CD4-positive, alpha-beta T cell treated with Interleukin-6 at 100 ng/mL for 8 hours (primary cell): ENCODE results near the gene C5orf22.
"Not testable (repeated sequence)": the region's sequence is repeated elsewhere in the genome, so short reads cannot be mapped to it uniquely, and the experiment has no call there.

ENCODE experiments used
- DNase-seq: peaks from one replicate; pipeline ENCODE4 v3.0.0-alpha.2; 2020; ENCODE audit warnings: mixed read lengths, low spot score

C5orf22 gene

DNA sequence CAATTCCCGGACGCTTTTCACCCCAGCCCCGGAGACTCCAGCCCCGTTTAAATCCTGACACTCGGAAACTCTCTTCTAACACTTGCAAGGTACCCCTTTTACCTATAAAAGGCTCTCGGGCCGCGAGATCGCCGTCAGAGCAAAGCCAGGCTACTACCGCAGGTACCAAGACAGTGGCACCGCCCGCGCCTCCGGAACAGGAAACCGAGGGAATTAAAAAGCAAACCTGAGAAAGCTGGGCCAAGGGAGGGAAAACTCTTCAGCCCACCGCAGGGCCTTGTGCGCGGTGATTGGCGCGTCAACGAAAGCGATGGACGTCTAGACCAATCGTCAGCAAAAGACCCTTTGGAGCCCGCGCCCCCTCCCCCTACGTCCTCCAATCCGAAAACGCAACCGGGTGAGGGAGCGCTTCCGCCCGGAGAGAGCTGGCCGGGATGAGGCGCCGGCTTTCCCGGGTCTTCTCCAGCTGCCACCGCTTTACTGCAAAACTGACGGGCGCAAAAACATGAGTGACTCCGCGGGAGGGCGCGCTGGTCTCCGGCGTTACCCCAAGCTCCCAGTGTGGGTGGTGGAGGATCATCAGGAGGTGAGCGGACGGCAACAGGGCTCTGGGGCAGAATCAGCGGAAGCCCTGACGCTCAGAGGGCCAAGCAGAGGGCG lies at the start of gene C5orf22, which contains the start of gene DROSHA:
Gene C5orf22 (plus strand): TSS at position 414 of the 660 bp plus-strand sequence. CDS start 92 bp downstream, at position 506.
Gene DROSHA (minus strand): TSS at position 206 of the 660 bp plus-strand sequence. CDS start 3,034 bp downstream, outside the sequence.
- DNase-seq: peak; percentile 89

DNA sequence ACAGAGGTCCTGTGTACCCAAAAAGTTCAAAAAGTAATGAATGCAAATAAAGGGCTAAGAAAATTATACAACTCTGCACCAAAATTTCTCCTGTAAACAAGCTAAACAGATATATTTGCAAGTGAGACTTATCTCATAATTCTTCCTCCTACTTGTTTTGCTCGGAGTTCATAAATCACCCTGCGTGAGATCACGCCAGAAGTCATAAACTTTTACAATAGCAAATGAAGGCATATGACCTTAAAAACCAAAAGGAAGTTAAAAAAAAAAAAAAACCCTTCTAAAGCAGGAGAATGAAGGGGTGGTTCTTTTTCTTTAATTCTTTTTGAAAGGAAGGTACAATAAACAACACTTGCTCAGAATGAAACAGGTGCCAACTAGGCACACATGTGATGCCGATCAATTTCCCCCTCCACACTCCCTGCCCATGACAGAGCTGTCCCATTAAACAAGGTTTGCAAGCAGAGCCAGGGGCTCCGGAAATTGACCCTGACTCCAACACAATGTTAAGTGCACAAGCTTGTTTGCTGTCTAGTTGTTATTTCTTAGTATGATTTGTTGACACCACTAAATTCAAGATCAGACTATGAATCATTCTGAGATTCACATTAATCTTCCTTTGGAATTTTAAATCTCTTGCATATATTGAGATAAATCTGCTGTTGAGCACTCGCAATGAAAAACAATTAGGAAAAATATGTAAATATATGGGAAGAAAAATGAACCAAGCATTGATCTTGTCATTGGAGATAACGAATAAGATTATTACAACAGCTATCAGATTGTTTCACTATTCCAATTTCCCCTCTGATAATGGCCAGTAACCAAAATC lies 46.5 kb upstream of the C5orf22 start:
- no peak for DNase-seq

DNA sequence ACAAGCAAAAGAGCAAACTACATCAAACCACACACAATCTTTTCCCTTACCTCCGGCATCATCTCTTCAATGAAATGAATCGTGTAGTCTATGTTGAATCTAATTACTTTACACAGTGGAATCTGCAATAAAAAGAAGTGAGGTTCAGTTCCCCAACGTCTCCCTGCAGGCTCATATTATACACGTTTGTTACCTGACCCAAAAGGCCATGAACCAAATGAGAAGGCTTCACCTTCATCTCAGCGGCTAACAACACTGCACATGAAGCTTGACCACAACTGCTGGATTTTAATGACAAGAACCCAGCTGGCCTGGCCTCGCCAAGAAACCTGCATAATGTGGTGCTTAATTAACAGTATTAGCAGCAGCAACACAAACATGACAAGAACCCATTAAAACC lies 45.7 kb upstream of the C5orf22 start:
- DNase-seq: no peak

DNA sequence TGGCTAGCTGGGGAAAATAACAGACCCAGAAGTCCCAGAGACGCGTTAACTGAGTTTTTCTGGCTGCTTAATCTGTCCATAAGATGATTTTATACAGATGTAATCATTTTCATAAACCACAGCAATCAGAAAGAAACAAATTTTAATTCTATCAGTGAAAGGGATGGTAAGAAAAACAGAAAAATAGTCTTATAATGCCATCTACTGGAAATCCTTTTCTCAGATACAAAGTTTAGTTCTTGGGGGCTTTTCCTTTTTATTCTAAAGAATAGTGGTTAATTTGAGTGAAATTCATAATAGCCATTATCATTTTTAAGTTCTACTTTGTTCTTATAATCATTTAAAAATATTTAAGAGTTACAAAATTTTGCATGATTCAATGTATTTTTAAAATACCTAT lies 44.6 kb upstream of the C5orf22 start:
- no peak for DNase-seq

DNA sequence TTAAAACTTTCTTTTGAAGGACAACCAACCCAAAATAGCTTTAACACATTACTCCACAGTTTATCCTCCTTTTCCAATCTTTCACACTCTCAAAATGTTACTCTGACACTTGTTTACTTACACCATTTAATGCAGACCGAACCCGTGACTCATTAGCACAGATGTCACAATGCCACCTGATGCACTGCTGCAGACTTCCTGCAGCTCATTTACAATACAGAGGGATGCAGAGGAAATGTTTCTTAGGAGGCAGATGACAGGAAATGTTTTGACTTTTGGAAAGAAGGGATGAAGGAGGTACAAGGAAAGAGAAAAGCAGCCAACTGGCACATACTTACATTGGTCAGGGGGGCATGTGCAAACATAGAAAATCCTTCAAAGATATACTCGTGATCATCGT lies 39.2 kb upstream of the C5orf22 start:
- DNase-seq: no peak

DNA sequence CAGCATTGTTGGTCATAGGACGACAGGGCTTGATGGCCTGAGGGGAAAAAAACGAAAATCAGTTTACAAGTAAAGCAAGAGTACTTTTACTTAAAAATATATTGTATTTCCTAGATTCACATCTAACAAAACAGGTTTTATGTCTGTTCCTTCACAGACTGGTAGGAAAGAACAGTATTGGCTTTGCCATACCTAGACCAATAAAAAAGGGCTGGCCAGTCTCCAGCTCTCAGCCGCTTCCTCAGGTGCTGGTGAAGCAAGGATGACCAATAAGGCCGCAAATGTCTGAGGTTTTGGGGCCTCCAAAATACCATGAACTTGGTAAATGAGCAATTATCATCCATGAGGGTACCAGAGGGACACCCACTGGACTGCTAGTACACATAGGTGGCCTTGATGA lies 36.8 kb upstream of the C5orf22 start:
- DNase-seq: no peak

DNA sequence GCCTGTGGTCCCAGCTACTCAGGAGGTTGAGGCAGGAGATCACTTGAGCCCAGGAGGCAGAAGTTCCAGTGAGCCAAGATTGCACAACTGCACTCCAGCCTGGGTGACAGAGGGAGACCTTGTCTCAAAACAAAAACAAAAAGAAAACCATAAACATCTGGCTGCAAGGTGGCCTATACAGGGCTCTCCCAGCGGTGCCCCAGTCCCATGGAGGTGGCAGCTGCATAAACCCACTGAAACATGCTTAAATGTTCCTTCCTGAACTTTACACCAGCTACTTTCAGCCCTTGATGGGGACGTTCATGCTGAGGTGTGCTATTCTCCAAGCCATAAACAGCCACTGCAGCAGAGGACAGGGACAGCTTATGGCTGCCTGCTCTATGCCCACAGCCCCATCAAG lies 35.8 kb upstream of the C5orf22 start:
- DNase-seq: no peak

DNA sequence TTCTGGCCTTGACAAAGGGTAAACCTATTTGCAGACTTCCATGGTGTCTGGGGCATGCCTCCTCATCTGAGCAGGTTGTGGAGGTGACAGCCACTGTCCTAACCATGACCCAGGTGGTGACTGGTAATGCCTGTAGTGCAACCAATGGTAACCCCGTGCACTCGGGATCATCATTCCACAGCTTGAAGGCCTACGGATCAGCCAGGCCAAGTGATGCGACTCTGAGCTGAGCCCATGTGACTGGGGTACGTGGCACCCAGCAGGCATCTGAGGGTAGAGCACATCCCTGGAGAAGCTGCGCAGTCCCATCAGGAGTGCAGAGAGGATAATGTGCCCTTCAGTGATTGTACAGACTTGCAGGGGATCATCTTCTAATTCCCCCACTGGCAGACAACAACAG lies 35.2 kb upstream of the C5orf22 start:
- DNase-seq: no peak

DNA sequence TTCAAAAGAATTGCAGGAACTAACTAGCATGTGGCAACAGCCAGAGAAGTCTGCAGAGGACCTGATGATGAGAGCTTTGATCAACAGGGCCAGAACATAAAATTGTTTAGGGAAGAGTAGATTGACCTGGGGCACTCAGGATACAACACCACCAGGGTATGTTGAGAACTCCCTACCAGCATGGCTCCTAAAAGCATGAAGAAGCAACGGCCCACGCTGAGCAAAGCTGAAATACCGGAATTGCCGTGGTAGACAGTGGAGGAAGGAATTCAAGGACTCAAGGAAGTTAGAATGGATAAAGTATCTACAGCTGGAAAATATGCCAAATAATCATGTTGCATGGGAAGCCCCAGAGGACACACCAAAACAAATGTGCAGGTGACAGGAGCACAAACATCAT lies 31.8 kb upstream of the C5orf22 start:
- no peak for DNase-seq

DNA sequence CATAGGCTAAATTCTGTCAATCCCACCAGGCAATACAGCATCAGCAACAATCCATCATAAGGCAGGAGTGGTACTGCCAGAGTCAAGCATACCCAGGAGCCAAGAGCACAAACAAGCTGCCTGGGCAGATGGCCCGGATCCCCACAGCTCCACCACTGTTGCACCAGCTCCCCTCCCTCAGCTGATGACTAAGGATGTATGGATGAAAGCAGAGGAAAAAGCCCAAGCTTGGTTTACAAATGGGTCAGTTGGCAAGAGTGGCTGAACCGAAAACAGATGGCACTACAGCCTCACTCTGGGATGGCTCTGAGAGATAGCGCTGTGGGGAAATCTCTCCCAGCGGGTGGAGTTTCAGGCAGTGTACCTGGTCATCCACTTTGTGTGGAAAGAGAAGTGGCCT lies 29.6 kb upstream of the C5orf22 start:
- DNase-seq: no peak

DNA sequence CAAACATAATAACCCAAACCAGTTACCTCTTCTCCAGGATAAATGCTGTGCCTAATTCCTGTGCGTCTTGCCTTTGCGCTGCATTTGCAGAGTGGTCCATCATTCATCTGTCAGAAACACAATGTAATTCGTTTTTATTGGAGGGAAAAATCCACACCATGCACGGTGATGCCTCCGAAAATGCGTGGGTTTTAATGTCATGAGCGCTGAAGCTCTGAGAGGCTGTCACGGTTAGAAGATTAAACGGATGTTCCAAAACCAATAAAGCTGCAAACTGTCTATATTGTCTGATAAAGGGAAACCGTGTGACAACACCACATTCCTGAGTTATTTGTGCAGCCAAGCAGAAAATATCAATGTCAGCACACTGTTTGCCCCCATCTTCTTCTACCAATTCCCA lies 27.6 kb upstream of the C5orf22 start:
- DNase-seq: no peak

DNA sequence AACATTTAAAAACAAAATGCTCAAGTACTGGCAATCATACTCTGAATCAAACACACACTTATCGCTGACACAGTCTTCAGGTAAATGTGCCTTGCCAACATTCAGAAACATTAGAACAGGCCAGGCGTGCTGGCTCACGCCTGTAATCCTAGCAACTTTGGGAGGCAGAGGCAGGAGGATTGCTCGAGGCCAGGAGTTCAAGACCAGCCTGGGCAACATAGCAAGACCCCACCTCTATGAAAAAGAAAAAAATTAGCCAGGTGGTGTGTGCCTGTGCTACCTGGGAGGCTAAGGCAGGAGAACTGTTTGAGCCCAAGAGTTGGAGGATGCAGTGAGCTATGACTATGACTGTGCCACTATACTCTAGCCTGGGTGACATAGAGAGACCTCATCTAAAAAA lies 20.8 kb upstream of the C5orf22 start:
- no peak for DNase-seq

DNA sequence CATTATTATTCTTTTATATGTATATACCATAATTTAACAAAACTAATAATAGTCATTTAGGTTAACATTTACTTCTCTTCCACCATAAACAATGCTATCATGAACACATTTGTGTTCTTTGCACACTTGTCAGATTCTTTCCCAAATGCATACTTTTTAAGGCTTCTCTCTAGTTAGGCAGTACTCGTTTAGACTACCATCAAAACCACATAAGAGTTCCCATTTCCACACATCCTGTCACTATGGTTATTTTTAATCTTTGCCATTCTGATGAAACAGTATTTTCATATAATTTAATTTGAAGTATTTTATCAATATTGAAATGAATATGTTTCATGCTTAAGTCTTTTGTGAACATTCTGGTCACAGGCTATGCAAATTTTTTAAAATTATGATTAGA lies 15.3 kb upstream of the C5orf22 start:
- no peak for DNase-seq

DNA sequence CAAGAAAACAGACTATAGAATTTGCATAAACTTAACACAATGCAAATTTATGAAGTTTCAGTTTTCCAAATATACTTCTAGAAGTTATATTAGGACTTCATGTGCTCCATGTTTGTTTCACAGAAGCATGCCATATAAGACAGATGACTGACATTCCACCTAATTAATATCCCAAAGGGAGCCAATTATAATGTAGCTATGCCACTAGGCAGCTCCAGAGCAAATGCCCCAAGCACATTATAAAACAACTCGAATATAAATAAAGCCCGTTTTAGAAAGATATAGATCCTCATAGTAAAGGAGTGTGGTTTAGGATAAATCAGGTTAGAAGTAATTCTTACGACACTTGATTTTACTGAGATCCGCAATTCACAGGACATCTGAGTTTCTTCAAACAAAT lies 9.1 kb upstream of the C5orf22 start:
- DNase-seq: no peak

DNA sequence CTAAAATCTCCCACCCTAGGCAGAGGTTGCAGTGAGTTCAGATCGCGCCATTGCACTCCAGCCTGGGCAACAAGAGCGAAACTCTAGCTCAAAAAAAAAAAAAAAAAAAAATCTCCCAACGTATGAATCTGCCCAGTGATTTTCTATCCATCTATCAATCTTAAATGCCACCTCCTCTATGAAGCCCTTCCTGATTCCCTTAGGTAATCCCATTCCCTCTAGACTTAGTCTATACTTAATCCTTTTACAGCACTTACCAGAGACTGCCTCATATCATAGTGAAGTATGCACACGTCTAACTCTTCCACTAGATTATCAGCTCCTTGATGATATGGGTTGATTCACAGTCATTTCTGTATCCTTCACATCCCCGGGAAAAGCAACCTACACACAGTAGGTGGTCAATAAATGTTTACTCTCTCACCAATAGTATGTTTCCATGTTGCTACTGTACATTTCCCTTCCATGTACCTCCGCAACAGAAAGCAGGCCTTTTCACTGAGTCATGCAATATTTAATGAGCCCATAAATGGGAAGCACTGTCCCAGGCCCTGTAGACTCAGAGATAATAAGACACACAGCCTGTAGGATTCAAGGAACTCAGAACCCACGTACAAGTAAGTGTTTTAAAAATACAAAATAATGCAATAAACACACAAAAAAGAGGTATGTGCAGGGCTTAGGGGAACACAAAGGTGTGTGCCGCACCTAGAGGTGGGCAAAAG lies 1.4 kb upstream of the C5orf22 start:
- no peak for DNase-seq

DNA sequence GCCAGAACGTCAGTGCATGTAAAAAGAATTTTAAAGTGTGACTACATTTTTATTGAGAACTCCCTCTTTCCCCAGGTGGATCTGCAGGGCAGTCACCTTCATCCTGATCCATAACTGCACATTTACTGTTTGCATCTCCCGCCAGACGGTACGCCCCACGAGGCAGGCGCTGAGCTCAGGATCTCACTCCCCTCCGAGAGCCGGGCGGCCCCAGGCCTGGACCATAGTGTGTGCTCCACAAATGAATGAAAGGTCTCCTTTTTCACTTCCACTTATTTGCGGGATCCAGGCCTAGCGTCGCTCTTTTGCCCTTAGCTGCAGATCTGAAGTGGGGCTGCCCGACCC lies 586 bp upstream of the C5orf22 start:
- DNase-seq: no peak

DNA sequence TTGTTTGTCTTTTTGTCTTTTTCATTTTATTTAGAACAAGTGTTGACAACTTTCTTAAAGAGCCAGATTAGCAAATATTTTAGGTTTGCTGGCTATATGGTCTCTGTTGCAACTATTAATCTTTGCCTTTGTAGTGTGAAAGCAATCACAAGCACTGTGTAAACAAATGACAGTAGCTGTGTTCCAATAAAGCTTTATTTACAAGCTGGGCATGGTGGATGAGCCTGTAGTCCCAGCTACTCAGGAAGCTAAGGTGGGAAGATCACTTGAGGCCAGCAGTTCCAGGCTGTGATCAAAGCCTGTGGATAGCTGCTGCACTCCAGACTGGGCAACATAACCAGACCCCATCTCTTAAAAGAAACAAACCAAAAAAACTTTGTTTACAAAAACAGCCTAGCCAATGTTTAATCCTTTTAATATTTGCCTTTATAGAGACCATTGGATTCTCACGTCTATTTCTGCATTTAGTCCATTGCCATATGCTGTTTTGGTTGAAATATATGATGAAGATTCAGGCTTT lies 2.5 kb downstream of the C5orf22 start:
- DNase-seq: no peak

DNA sequence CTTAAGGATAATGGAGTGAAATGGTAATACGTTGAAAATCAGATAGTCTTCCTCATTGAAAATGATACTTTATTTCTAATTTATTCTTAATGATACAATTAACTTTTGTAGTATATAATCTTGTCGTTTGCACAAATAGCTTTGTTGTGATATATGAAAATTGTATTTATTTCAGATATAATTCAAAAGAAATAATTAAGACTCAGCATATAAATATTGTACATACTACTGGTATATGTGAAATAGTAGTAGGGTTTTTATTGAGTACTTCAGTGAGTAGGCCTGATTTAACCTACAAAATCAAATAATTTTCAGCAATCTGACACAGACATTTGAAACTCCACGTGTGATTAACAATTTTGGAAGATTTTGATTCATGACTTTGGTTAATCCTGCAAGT lies 4.8 kb downstream of the C5orf22 start:
- no peak for DNase-seq

DNA sequence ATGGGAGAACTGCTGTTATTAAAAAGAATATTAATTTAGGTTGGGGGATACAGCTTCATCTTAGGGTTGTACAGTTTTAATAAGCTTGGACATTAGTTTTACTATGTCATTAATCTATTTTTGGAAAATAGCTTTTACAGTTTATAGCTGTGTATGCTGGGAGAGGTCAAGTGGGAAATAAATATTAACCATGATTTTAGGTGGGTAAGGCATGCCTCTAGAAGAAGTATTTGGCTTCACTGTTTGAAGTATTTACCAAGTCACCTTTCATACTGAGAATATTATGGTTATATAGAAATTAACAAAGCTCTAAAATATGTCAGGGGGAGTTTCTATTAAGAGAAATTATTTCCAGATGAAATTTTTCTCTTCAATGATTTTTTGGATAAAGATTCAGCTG lies 5.2 kb downstream of the C5orf22 start:
- no peak for DNase-seq

DNA sequence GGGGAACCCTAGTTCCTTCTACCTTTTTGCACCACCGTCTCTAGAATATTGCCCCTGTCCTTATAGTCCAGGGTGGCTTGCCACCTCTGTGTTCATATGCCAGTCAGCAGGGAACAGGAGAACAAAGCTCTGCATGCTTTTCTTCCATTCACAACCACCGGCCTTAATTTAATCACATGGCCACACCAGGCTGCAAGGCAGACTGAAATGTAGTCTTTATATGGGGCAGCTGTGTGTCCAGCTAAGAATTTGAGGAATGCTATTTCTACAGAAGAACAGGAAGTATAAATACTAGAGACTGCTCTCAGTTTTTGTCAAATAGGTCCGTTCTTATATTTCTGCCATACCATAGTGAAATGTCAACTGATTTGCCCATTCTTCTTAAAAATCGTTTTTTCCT lies 5.8 kb downstream of the C5orf22 start:
- no peak for DNase-seq

DNA sequence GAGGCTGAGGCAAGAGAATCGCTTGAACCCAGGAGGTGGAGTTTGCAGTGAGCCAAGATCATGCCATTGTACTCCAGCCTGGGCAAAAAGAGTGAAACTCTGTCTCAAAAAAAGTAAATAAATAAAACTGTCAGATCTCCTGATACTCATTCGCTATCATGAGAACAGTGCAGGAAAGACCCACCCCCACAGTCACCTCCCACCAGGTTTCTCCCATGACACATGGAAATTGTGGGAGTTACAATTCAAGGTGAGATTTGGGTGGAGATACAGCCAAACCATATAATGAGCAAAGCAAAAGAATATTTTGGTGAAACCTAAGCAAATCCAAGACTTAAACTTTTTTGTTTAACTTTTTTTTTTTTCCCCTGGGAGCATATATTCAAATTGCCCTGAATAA lies 17.0 kb downstream of the C5orf22 start:
- not testable (repeated sequence) for DNase-seq

DNA sequence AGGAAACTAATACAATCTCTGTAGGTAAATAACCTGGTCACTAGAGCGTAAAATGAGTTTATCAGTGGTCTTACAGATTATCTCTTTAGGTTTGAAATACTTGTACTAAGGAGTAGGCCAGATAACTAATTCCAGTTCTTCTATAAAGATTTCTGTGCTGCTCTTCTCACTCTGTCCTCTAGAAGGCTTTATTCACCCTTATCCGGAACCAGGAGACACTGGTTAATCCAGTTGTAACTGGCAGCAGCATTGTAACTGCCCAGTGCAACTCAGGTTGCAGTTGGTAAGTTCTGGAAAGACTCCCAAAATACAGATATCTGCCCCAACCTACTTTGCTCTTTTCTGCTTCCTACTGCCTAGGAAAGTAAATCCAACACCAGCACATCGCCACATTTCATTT lies 19.8 kb downstream of the C5orf22 start:
- no peak for DNase-seq

DNA sequence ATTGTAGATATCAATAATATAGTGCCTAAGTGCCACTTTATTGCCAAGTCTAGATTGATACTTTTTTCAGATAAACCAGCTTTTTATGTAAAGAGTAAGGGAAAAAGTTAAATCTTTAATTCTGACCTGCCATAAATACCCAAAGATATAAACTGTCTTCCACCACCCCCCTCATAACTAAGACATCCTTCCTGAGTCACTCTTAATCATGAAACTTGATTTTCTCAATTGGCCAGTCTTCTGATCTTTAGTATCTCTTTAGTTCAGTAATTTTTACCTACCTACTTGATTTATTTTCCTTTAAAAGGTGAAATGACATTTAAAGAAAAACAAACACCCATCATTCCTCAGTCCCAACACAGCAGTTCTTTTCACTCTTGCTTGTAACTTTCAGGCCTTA lies 21.8 kb downstream of the C5orf22 start:
- no peak for DNase-seq
